Measurements from ENCODE around the gene ATF7.
"Not testable (repeated sequence)": the region's sequence is repeated elsewhere in the genome, so short reads cannot be mapped to it uniquely, and the experiment has no call there.

The ATF7 gene

GRCh38 chr12:53625946-53626701 lies at the start of gene ATF7:
ATF7 (minus strand) TSS chr12:53626382; CDS start chr12:53601000, 25,382 bp downstream.
- peak; percentile 96 to 98 for DNase-seq (ENCODE audit: low read depth in 2 of 2)

GRCh38 chr12:53674977-53675700 lies 49.0 kb upstream of the ATF7 start:
- no peak for DNase-seq (ENCODE audit: low read depth in 2 of 2)

DNA sequence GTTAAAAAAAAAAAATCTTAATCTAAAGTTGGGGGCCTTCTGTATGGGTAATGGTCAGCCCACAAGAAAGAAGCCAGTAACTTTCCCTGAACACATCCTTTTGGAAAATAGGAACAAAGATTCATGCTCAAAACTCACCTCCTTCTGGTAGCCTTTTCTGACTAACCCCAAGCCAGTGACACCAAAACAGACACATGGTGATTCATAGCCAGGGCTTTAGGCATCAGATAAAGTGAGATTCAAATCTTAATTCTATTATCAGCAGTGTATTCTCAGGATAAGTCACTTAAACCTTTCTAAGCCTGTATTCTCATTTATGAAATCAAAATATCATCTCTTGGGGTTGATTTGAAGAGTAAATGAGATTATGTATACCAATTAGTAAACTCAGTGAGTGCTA lies 44.8 kb upstream of the ATF7 start:
- DNase-seq (ENCODE audit: low read depth in 2 of 2): no peak

- no peak for DNase-seq (ENCODE audit: low read depth in 2 of 2)
Observed at GRCh38 chr12:53670308-53670707, 44.1 kb upstream of the ATF7 start.

GRCh38 chr12:53667080-53667479 lies 40.9 kb upstream of the ATF7 start:
- no peak for DNase-seq (ENCODE audit: low read depth in 2 of 2)

GRCh38 chr12:53664936-53665335 lies 38.8 kb upstream of the ATF7 start:
- DNase-seq (ENCODE audit: low read depth in 2 of 2): no peak

GRCh38 chr12:53664191-53664590 lies 38.0 kb upstream of the ATF7 start:
- DNase-seq (ENCODE audit: low read depth in 2 of 2): no peak

GRCh38 chr12:53660041-53660440 lies 33.9 kb upstream of the ATF7 start:
- no peak for DNase-seq (ENCODE audit: low read depth in 2 of 2)

DNA sequence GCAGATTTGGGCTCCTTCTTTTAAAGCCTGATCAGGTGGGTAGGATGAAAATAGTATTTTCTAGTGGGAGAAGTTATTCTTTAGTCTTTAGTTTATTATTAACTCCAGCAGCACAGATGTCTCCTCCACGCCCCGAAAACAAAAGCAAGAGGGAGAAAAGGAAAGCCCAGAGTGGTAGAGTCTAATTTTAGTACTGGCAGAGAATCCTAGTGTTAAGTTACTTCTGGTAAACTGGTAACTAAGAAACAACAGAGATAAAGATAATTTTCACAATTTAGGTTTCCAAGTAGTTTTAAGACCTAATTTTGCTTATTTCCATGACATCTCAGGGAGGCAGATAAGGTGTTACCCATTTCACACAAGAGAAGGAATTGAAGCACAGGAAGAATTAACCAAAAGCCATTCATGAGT lies 33.4 kb upstream of the ATF7 start:
- DNase-seq (ENCODE audit: low read depth in 2 of 2): no peak

DNA sequence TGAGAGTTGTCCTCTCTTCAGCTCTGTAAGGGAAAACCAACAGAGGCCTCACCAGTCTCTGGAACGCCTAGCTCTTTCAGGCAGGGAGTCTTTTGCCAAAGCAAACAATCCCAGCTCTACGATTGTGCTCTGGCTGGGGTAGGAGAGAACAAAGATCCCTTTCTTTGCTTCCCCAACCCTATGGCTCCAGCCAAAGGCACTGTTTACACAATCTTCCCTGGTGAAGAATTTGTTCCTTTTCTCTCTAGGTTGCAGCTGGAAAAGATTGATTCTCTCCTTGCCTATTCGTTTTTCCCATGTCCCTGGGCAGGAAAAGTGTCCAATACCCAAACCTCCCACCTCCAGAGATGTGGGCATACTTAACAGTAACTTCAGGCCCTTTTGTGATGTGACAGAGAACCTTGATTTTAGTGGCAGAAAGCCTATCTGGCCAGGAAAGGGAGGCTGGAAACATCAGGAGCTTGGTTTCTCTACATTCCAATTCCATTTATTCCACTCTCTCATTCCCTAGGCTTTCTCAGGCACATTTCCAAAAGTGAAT lies 32.9 kb upstream of the ATF7 start:
- DNase-seq (ENCODE audit: low read depth in 2 of 2): no peak

DNA sequence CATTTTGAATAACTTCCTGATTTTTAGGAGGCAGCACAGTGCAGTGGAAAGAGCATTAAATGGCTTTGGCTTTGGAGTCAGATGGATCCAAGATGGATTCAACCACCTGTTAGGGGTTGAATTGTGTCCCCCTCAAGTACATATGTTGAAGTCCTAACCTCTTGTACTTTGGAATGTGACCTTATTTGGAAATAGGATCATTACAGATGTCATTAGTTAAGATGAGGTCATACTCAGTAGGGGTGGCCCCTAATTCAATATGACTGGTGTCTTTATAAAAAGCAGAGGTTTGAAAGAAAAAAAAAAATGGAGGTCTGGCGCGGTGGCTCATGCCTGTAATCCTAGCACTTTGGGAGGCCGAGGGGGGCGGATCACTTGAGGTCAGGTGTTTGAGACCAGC lies 30.9 kb upstream of the ATF7 start:
- no peak for DNase-seq (ENCODE audit: low read depth in 2 of 2)

GRCh38 chr12:53653595-53653994 lies 27.4 kb upstream of the ATF7 start:
- no peak for DNase-seq (ENCODE audit: low read depth in 2 of 2)

- no peak for DNase-seq (ENCODE audit: low read depth in 2 of 2)
Observed at GRCh38 chr12:53652366-53652765, 26.2 kb upstream of the ATF7 start.

DNA sequence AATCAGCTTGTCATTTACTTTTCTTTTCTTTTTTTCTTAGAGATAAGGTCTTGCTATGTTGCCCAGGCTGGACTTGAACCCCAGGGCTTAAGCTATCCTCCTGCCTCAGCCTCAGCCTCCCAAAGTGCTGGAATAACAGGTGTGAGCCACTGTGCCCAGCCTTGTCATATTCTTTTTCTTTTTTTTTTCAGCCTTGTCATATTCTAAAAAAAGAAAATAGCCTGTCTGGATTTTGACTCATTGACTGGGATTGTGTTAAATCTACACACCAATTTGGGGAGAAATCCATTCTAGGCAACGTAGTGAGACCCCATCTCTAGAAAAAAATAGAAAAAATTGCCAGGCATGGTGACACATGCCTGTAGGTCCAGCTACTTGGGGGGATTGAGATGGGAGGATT lies 25.6 kb upstream of the ATF7 start:
- DNase-seq (ENCODE audit: low read depth in 2 of 2): no peak

DNA sequence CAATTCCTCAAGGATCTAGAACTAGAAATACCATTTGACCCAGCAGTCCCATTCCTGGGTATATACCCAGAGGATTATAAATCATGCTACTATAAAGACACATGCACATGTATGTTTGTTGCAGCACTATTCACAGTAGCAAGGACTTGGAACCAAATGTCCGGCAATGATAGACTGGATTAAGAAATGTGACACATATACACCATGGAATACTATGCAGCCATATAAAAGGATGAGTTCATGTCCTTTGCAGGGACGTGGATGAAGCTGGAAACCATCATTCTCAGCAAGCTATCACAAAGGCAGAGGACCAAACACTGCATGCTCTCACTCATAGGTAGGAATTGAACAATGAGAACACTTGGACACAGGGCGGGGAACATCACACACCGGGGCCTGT lies 20.1 kb upstream of the ATF7 start:
- not testable (repeated sequence) for DNase-seq (ENCODE audit: low read depth in 2 of 2)

- no peak for DNase-seq (ENCODE audit: low read depth in 2 of 2)
Observed at GRCh38 chr12:53645165-53645564, 19.0 kb upstream of the ATF7 start.

DNA sequence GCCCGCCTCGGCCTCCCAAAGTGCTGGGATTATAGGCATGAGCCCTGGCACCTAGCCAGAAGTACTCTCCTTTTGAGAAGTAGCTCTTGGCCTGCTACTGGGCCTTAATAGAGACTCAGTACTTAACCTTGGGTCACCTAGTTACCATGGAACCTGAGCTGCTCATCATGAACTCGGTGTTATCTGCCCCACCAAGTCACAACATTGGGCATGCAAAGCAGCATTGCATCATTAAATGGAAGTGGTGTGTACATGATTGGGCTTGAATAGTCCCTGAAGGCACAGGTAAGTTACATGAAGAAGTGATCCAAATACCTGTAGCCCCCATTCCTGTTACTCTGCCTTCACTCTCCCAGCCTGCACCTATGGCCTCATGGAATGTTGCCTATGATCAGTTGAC lies 18.0 kb upstream of the ATF7 start:
- no peak for DNase-seq (ENCODE audit: low read depth in 2 of 2)

DNA sequence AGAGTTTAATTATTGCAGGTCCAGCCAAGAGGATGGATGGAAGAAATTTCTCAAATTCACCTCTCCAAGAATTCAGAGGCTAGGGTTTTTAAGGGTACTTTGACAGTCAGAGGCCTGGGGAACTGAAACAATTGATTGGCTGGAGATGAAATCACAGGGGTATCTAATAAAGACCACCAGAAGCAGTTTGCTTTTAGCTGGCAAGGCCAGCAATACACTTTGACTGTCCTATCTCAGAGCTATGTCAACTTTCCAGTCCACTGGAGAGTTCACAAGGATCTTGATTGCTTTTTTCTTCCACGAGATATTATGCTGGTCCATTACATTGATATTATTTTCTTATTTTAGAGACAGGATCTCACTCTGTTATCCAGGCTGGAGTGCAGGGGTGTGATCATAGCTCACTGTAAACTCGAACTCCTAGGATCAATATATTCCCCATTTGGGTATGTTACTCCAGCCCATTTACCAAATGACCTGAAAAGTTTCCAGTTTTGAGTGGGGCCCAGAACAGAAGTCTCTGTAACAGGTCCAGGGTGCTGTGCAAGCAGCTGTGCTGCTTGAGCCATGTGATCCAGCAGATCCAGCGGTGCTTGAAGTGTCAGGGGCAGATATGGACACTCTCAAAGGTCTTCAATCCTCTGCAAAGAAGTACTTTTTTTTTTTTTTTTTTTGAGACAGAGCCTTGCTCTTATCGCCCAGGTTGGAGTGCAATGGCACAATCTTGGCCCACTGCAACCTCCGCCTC lies 17.2 kb upstream of the ATF7 start:
- no peak for DNase-seq (ENCODE audit: low read depth in 2 of 2)

DNA sequence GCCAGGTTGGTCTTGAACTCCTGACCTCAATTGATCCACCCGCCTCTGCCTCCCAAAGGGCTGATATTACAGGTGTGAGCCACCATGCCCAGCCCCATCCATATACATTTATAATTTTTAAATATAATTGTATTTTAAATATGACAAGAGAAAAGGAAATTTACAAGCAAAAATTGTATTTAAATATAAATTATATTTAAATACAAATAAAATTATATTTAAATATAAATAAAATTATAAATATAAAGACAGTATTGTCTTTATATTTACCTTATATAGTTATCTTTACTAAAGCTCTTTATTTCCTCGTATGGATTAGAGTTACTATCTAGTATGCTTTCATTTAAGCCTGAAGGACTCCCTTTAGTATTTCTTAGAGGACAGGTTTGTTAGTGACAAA lies 11.9 kb upstream of the ATF7 start:
- no peak for DNase-seq (ENCODE audit: low read depth in 2 of 2)

- no peak for DNase-seq (ENCODE audit: low read depth in 2 of 2)
Observed at GRCh38 chr12:53636641-53637040, 10.5 kb upstream of the ATF7 start.

GRCh38 chr12:53635708-53636107 lies 9.5 kb upstream of the ATF7 start:
- not testable (repeated sequence) for DNase-seq (ENCODE audit: low read depth in 2 of 2)

DNA sequence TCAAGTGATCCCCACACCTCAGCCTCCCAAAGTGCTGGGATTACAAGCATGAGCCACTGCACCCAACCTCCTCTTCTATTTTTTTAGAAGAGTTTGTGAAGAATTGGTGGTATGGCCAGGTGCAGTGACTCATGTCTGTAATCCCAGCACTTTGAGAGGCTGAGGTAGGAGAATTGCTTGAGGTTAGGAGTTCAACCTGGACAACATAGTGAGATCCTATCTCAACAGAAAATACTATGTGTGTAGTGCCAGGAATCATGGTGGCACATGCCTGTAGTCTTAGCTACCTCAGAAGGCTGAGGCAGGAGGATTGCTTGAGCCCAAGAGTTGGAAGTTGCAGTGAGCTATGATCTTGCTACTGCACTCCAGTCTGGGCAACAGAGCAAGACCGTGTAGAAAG lies 5.5 kb upstream of the ATF7 start:
- no peak for DNase-seq (ENCODE audit: low read depth in 2 of 2)
